A673 (cell line): ENCODE results near the gene NDFIP2. TPM values are rescaled to one million over a fixed set of nuclear protein-coding genes. Genes with fewer than 3 reads are reported as not detected.

ENCODE experiments used
- BruUV-seq: library from RNA; stranded (reverse); fragments of 400-500 nt; replicated peaks from 2 replicates; lab custom pipeline; 2021; lab: Mats Ljungman, UMichigan
- CTCF ChIA-PET: fragments of 300-600 bp; sonication (Branson Sonifier 250); formaldehyde crosslinking; loops from one replicate; lab custom pipeline; 2022; ENCODE audit warnings: antibody characterized with exemption; lab: Charles Lee
- POLR2A ChIA-PET: fragments of 300-600 bp; sonication (Branson Sonifier 250); formaldehyde crosslinking; loops from one replicate; lab custom pipeline; 2022; ENCODE audit warnings: antibody characterized with exemption; ENCODE audit not compliant: low non-redundant PET; lab: Charles Lee
- DNase-seq: peaks from one replicate; pipeline ENCODE4 v3.0.0-alpha.2; 2015; ENCODE audit warnings: low spot score
- H3K27ac ChIP-seq: fragments of 200-600 bp; sonication (generic); 2 replicates; pipeline ENCODE4 v1.5.1; 2016; ENCODE audit warnings: mixed run types, low read depth, mild to moderate bottlenecking, mixed read lengths, antibody characterized with exemption, low read length; ENCODE audit not compliant: poor library complexity, severe bottlenecking
- H3K27me3 ChIP-seq: fragments of 200-600 bp; sonication (generic); replicated peaks from 2 replicates; pipeline ENCODE4 v1.6.1; 2017; ENCODE audit warnings: mixed run types, low read depth, mild to moderate bottlenecking, mixed read lengths, antibody characterized with exemption, low read length; ENCODE audit not compliant: insufficient read depth, poor library complexity
- H3K36me3 ChIP-seq: fragments of 200-600 bp; sonication (generic); 2 replicates; pipeline ENCODE4 v1.6.1; 2016; ENCODE audit warnings: mixed run types, mild to moderate bottlenecking, mixed read lengths, antibody characterized with exemption, low read length; ENCODE audit not compliant: insufficient read depth, poor library complexity, severe bottlenecking
- H3K4me1 ChIP-seq: fragments of 200-600 bp; sonication (generic); 2 replicates; pipeline ENCODE4 v1.6.1; 2017; ENCODE audit warnings: mixed run types, mild to moderate bottlenecking, mixed read lengths, antibody characterized with exemption, low read length; ENCODE audit not compliant: insufficient read depth, poor library complexity, severe bottlenecking
- H3K4me3 ChIP-seq: fragments of 200-600 bp; sonication (generic); 2 replicates; pipeline ENCODE4 v1.5.1; 2016; ENCODE audit warnings: low read depth, mixed run types, mild to moderate bottlenecking, mixed read lengths, low read length; ENCODE audit not compliant: poor library complexity, severe bottlenecking
- H3K9me3 ChIP-seq: fragments of 200-600 bp; sonication (generic); 2 replicates; pipeline ENCODE4 v1.6.1; 2016; ENCODE audit warnings: mixed run types, low read depth, mild to moderate bottlenecking, mixed read lengths, antibody characterized with exemption, low read length; ENCODE audit not compliant: poor library complexity, severe bottlenecking
- CTCF ChIP-seq: fragments of 300-800, 200-600 bp; sonication (generic); conservative IDR thresholded peaks from 2 replicates; pipeline ENCODE4 v1.5.1; 2017; ENCODE audit warnings: low read depth, mild to moderate bottlenecking, antibody characterized with exemption, low read length, moderate library complexity, mixed read lengths
- EZH2 ChIP-seq: fragments of 200-600 bp; sonication (generic); IDR thresholded peaks from 2 replicates; pipeline ENCODE4 v1.6.1; 2017; ENCODE audit warnings: borderline replicate concordance, low read depth, mild to moderate bottlenecking, mixed read lengths, antibody characterized with exemption, low read length; ENCODE audit not compliant: poor library complexity, severe bottlenecking
- intact Hi-C: fragments of 100-400 bp; cut with micrococcal nuclease; formaldehyde crosslinking; loops from one replicate; pipeline ENCODE4 v1.10.0; 2022; ENCODE audit not compliant: unreplicated experiment
- total RNA-seq: library from RNA; stranded (reverse); gene quantifications from 2 replicates; pipeline ENCODE4 v1.2.3, GENCODE V29; 2021

The NDFIP2 gene
- total RNA-seq, 1 experiment from 2014 or later, result 34.0 TPM

GRCh38 chr13:79496188-79496587 lies 15.2 kb downstream of the NDFIP2 start:
- Histone ChIP-seq H3K4me1 (peaks cover 7% of the 10 kb centered on the region), H3K27ac (no peak overlapping the region), H3K27me3 (no peaks in the 10 kb centered on the region), H3K9me3 (no peaks in the 10 kb centered on the region), H3K36me3 (no peaks in the 10 kb centered on the region), H3K4me3 (no peak overlapping the region)
- DNase-seq, result no peak
- TF ChIP-seq EZH2 (no peak), CTCF (no peak)
- POLR2A ChIA-PET, result no interaction called here
- intact Hi-C loops, result no loop called here
- BruUV-seq, result no TSS peak
- CTCF ChIA-PET, result no interaction called here

GRCh38 chr13:79497064-79497463 lies 16.1 kb downstream of the NDFIP2 start:
- TF ChIP-seq EZH2 (no peak), CTCF (no peak)
- CTCF ChIA-PET, result no interaction called here
- POLR2A ChIA-PET, result no interaction called here
- Histone ChIP-seq H3K27ac (no peak overlapping the region), H3K4me1 (peaks cover 7% of the 10 kb centered on the region), H3K9me3 (no peaks in the 10 kb centered on the region), H3K36me3 (no peaks in the 10 kb centered on the region), H3K4me3 (no peak overlapping the region), H3K27me3 (no peaks in the 10 kb centered on the region)
- no TSS peak for BruUV-seq
- no peak for DNase-seq
- intact Hi-C loops, result no loop called here

- intact Hi-C loops, result no loop called here
- POLR2A ChIA-PET, result no interaction called here
- Histone ChIP-seq H3K27me3 (no peaks in the 10 kb centered on the region), H3K27ac (no peak overlapping the region), H3K4me1 (peaks cover 7% of the 10 kb centered on the region), H3K9me3 (no peaks in the 10 kb centered on the region), H3K36me3 (no peaks in the 10 kb centered on the region), H3K4me3 (no peak overlapping the region)
- TF ChIP-seq EZH2 (no peak), CTCF (no peak)
- CTCF ChIA-PET, result no interaction called here
- no TSS peak for BruUV-seq
- DNase-seq, result no peak
These were observed 16.9 kb downstream of the NDFIP2 start for GRCh38 chr13:79497852-79498251.
